K562 (cell line): ENCODE measurements around the gene SIX3. TPM values are rescaled to one million over a fixed set of nuclear protein-coding genes. Genes with fewer than 3 reads are reported as not detected.

Experiments used
- ATAC-seq: fragments of 200-7000 bp; cut with Tn5 transposase; 3 replicates; pipeline ENCODE4 v1.9.1; 2020; ENCODE audit warnings: moderate library complexity
- BruUV-seq: library from RNA; stranded (reverse); fragments of 400-500 nt; replicated peaks from 2 replicates; lab custom pipeline; 2021; lab: Mats Ljungman, UMichigan
- CTCF ChIA-PET: fragments of 300-600 bp; formaldehyde crosslinking; extraction: SDS; loops from one replicate; lab custom pipeline; 2021; ENCODE audit warnings: low intra/inter-chr PET ratio; lab: Yijun Ruan, JAX
- POLR2A ChIA-PET: fragments of 300-600, 350-650 bp; sonication (Branson Sonifier 250); formaldehyde crosslinking; extraction: SDS; loops from one replicate; lab custom pipeline; 2021; ENCODE audit warnings: antibody characterized with exemption, inconsistent platforms; lab: Yijun Ruan, JAX
- DNase-seq, 4 experiments: peaks; one replicate each; pipeline versions ENCODE4 v3.0.0 to v3.0.0-alpha.2; 2011 to 2018; ENCODE audit warnings: low spot score in 3 of 4, mixed read lengths in 3 of 4; ENCODE audit errors: extremely low read depth in 1 of 4
- FAIRE-seq: peaks from 2 replicates; lab custom pipeline; 2011; peaks lifted over from hg19 to GRCh38; lab: Jason Lieb, UNC
- H2AFZ ChIP-seq: 2 replicates; pipeline ENCODE4 v1.6.0; 2011; ENCODE audit warnings: low read depth, low read length, control low read depth, inconsistent platforms
- H3K27ac ChIP-seq: fragments of 200-600 bp; 3 replicates; pipeline ENCODE4 v1.8.0; 2011; ENCODE audit warnings: low read depth, mild to moderate bottlenecking, control low read depth, inconsistent platforms, low read length, moderate library complexity, mixed read lengths; ENCODE audit errors: extremely low read depth
- H3K27me3 ChIP-seq, 2 experiments: fragments of 300-600 bp in 1 of 2; 2 replicates in 1 of 2; 3 replicates in 1 of 2; pipeline versions ENCODE4 v1.6.0 to v1.8.0; 2011; ENCODE audit warnings: inconsistent platforms in 2 of 2, low read length in 2 of 2, mild to moderate bottlenecking in 1 of 2, mixed read lengths in 1 of 2, moderate library complexity in 1 of 2; ENCODE audit not compliant: control insufficient read depth in 2 of 2, insufficient read depth in 2 of 2
- H3K36me3 ChIP-seq: fragments of 300-600 bp; 3 replicates; pipeline ENCODE4 v1.8.0; 2011; ENCODE audit warnings: mild to moderate bottlenecking, low read length, inconsistent platforms; ENCODE audit not compliant: control insufficient read depth, insufficient read depth
- H3K4me1 ChIP-seq, 2 experiments: fragments of 200-600 bp in 1 of 2; replicated peaks in 1 of 2; 2 replicates in 1 of 2; 3 replicates in 1 of 2; pipeline versions ENCODE4 v1.5.1 to v1.8.0; 2011; ENCODE audit warnings: inconsistent platforms in 2 of 2, low read length in 2 of 2, mild to moderate bottlenecking in 1 of 2, mixed read lengths in 1 of 2, moderate library complexity in 1 of 2; ENCODE audit not compliant: control insufficient read depth in 2 of 2, insufficient read depth in 2 of 2
- H3K4me2 ChIP-seq: 2 replicates; pipeline ENCODE4 v1.6.1; 2011; ENCODE audit warnings: low read length, control low read depth, inconsistent platforms, mixed read lengths; ENCODE audit not compliant: insufficient read depth
- H3K4me3 ChIP-seq: fragments of 200-600 bp; sonication (generic), shearing (Covaris generic); 2 replicates; pipeline ENCODE4 v1.5.1; 2016; ENCODE audit warnings: control low read depth, inconsistent platforms
- H3K79me2 ChIP-seq: fragments of 200-600 bp; 3 replicates; pipeline ENCODE4 v1.8.0; 2011; ENCODE audit warnings: low read length, inconsistent platforms; ENCODE audit not compliant: control insufficient read depth, insufficient read depth
- H3K9ac ChIP-seq, 2 experiments: 2 replicates each; pipeline versions ENCODE4 v1.6.0 to v1.6.1; 2011; ENCODE audit warnings: low read depth in 2 of 2, low read length in 2 of 2, control low read depth in 1 of 2, inconsistent platforms in 1 of 2, mild to moderate bottlenecking in 1 of 2, mixed read lengths in 1 of 2; ENCODE audit not compliant: insufficient read depth in 1 of 2
- H3K9me1 ChIP-seq: one replicate; pipeline ENCODE4 v1.6.0; 2011; ENCODE audit warnings: inconsistent platforms, mild to moderate bottlenecking, low read length, moderate library complexity; ENCODE audit not compliant: control insufficient read depth, insufficient read depth
- H3K9me3 ChIP-seq: replicated peaks from 2 replicates; pipeline ENCODE4 v1.5.1; 2011; ENCODE audit warnings: low read depth, low read length, inconsistent platforms; ENCODE audit not compliant: control insufficient read depth, insufficient read depth
- H4K20me1 ChIP-seq: replicated peaks from 2 replicates; pipeline ENCODE4 v1.6.1; 2011; ENCODE audit warnings: low read length, inconsistent platforms, mixed read lengths; ENCODE audit not compliant: control insufficient read depth, insufficient read depth
- KAT2B ChIP-seq: IDR thresholded peaks from one replicate; pipeline ENCODE4 v1.6.1; 2012; ENCODE audit warnings: low read depth, mild to moderate bottlenecking, control low read depth, inconsistent platforms, low read length, moderate library complexity
- PRPF4 ChIP-seq: fragments of 200-400 bp; formaldehyde crosslinking; IDR thresholded peaks from one replicate; pipeline ENCODE4 v1.6.1; 2017; ENCODE audit warnings: low read length, low read depth, mild to moderate bottlenecking; ENCODE audit not compliant: insufficient read depth, poor library complexity, severe bottlenecking
- RBM39 ChIP-seq: fragments of 200-400 bp; formaldehyde crosslinking; optimal IDR thresholded peaks from 2 replicates; pipeline ENCODE3; 2018; ENCODE audit warnings: low read depth, low read length
- TAL1 ChIP-seq: fragments of 450-650 bp; IDR thresholded peaks from 2 replicates; pipeline ENCODE4 v1.6.1; 2016; ENCODE audit warnings: mild to moderate bottlenecking
- ZNF699 ChIP-seq: fragments of 250-450 bp; sonication (Bioruptor Pico); IDR thresholded peaks from 2 replicates; pipeline ENCODE4 v1.8.0; 2021; ENCODE audit warnings: mild to moderate bottlenecking, moderate library complexity; ENCODE audit not compliant: insufficient replicate concordance
- WGBS: fragments of 100-300 bp; shearing (Covaris generic); methylation state at CpG from one replicate; pipeline ENCODE4 v1.1.6; 2016; ENCODE audit warnings: low coverage, mixed read lengths; ENCODE audit not compliant: insufficient coverage; ENCODE audit errors: missing lambda C conversion rate; 5-methylcytosine and 5-hydroxymethylcytosine counted together
- in situ Hi-C: fragments of 300-500 bp; cut with MboI; formaldehyde crosslinking; loops from 4 replicates; pipeline ENCODE4 v1.15.0; 2018; ENCODE audit warnings: inconsistent platforms, mixed read lengths
- intact Hi-C: fragments of 100-400 bp; cut with micrococcal nuclease; formaldehyde crosslinking; loops from 2 replicates; pipeline ENCODE4 v1.14.2; 2022
- polyA plus RNA-seq, 8 experiments: library from polyadenylated mRNA; depleted of rRNA in 4 of 8; stranded (reverse) in 5 of 8; unstranded in 3 of 8; fragments of >200 nt; fragmentation: Nextera tagmentation in 2 of 8; fragmentation: Illumina TruSeq in 1 of 8; extraction: Ambion mirVana in 2 of 8; extraction: Trizol in 1 of 8; gene quantifications; 2 replicates each; pipeline versions ENCODE4 v1.2.1 to v1.2.3, GENCODE V29; 2011 to 2014; ENCODE audit warnings: inconsistent platforms in 1 of 8, missing spikeins in 1 of 8
- total RNA-seq, 7 experiments: library from RNA; depleted of rRNA in 6 of 7; stranded (reverse); fragments of >200 nt in 6 of 7; fragmentation: Illumina TruSeq in 2 of 7; extraction: Trizol in 2 of 7; gene quantifications; 2 replicates each; pipeline versions ENCODE4 v1.2.1 to v1.2.3, GENCODE V29; 2011 to 2021; ENCODE audit warnings: low replicate concordance in 1 of 7
- TF ChIP-seq, protein P1 (sequence below): fragments of 250-450 bp; sonication (Bioruptor Pico); IDR thresholded peaks from 2 replicates; pipeline ENCODE4 v1.8.0; 2021; ENCODE audit warnings: borderline replicate concordance, mild to moderate bottlenecking, moderate library complexity; ENCODE audit not compliant: poor library complexity, severe bottlenecking
- TF ChIP-seq, protein P2 (sequence below), 2 experiments: fragments of 450-650 bp; IDR thresholded peaks; 2 replicates each; pipeline ENCODE4 v1.6.1; 2016
- TF ChIP-seq, protein P3 (sequence below), 2 experiments: fragments of 450-650 bp in 1 of 2; sonication (generic) in 1 of 2; formaldehyde crosslinking; conservative IDR thresholded peaks; 2 replicates each; pipeline versions ENCODE4 v1.4.0 to v1.8.1; 2020 to 2022; ENCODE audit warnings: mild to moderate bottlenecking in 1 of 2, missing genetic modification reagents in 1 of 2
- TF ChIP-seq, protein P4 (sequence below): fragments of 250-450 bp; sonication (Bioruptor Pico); IDR thresholded peaks from 2 replicates; pipeline ENCODE4 v1.4.0; 2020; ENCODE audit warnings: mild to moderate bottlenecking, moderate library complexity

SIX3 gene
- total and polyA plus RNA-seq, 9 of the 15 experiments (the other 6 are each of a cell fraction or from before 2014, with no cell fraction given): not detected

DNA sequence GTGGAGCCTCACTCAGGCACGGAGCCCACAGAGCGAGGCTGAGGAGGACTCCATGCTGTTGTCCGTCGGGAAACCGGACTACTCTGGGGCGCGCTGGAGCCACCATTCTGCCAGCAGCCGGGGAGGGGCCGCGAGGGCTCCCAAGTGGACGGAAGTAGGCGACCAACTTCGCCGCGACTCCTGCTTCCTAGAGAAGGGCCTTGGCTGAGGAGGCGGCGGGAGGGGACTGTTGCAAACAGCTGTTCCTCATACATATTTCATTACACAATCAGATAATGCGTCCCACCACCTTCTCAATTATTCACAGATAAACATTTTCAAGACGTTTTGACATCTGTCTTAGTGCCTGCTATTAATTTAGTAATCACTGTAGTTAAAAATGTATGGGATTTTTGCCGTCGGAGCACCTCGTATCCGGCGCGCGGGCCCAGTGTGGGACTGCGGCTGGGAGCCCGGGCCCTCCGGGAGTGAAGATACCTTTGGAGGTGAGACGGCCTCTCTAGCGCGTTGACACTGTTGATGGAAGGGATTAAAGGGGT, 11.7 kb upstream of the SIX3 start:
- TF ChIP-seq PRPF4 (no peak), ZNF699 (CRISPR knock-in tag) (no peak), TAL1 (no peak), KAT2B (no peak), RBM39 (no peak)
- TF ChIP-seq, protein P1, sequence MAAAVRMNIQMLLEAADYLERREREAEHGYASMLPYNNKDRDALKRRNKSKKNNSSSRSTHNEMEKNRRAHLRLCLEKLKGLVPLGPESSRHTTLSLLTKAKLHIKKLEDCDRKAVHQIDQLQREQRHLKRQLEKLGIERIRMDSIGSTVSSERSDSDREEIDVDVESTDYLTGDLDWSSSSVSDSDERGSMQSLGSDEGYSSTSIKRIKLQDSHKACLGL (CRISPR knock-in tag): no peak
- TF ChIP-seq, protein P2, sequence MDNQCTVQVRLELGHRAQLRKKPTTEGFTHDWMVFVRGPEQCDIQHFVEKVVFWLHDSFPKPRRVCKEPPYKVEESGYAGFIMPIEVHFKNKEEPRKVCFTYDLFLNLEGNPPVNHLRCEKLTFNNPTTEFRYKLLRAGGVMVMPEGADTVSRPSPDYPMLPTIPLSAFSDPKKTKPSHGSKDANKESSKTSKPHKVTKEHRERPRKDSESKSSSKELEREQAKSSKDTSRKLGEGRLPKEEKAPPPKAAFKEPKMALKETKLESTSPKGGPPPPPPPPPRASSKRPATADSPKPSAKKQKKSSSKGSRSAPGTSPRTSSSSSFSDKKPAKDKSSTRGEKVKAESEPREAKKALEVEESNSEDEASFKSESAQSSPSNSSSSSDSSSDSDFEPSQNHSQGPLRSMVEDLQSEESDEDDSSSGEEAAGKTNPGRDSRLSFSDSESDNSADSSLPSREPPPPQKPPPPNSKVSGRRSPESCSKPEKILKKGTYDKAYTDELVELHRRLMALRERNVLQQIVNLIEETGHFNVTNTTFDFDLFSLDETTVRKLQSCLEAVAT (IDR thresholded peaks at IDR 0.05): no peak
- TF ChIP-seq, protein P3, sequence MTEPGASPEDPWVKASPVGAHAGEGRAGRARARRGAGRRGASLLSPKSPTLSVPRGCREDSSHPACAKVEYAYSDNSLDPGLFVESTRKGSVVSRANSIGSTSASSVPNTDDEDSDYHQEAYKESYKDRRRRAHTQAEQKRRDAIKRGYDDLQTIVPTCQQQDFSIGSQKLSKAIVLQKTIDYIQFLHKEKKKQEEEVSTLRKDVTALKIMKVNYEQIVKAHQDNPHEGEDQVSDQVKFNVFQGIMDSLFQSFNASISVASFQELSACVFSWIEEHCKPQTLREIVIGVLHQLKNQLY (CRISPR knock-in tag; conservative IDR thresholded peaks at IDR 0.05): no peak
- TF ChIP-seq, protein P4, sequence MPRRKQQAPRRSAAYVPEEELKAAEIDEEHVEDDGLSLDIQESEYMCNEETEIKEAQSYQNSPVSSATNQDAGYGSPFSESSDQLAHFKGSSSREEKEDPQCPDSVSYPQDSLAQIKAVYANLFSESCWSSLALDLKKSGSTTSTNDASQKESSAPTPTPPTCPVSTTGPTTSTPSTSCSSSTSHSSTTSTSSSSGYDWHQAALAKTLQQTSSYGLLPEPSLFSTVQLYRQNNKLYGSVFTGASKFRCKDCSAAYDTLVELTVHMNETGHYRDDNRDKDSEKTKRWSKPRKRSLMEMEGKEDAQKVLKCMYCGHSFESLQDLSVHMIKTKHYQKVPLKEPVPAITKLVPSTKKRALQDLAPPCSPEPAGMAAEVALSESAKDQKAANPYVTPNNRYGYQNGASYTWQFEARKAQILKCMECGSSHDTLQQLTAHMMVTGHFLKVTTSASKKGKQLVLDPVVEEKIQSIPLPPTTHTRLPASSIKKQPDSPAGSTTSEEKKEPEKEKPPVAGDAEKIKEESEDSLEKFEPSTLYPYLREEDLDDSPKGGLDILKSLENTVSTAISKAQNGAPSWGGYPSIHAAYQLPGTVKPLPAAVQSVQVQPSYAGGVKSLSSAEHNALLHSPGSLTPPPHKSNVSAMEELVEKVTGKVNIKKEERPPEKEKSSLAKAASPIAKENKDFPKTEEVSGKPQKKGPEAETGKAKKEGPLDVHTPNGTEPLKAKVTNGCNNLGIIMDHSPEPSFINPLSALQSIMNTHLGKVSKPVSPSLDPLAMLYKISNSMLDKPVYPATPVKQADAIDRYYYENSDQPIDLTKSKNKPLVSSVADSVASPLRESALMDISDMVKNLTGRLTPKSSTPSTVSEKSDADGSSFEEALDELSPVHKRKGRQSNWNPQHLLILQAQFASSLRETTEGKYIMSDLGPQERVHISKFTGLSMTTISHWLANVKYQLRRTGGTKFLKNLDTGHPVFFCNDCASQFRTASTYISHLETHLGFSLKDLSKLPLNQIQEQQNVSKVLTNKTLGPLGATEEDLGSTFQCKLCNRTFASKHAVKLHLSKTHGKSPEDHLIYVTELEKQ (CRISPR knock-in tag): no peak
- no TSS peak for BruUV-seq
- Histone ChIP-seq H3K27me3 (peaks cover 38 to 68% of the 10 kb centered on the region in 2 experiments; a peak in 4 of 5 replicates), H2AFZ (no peak overlapping the region), H3K9ac (no peak overlapping the region), H3K79me2 (no peaks in the 10 kb centered on the region), H3K4me2 (no peak overlapping the region), H3K9me1 (no peaks in the 10 kb centered on the region), H4K20me1 (no peaks in the 10 kb centered on the region), H3K9me3 (no peaks in the 10 kb centered on the region), H3K36me3 (no peaks in the 10 kb centered on the region), H3K4me3 (no peak overlapping the region), H3K27ac (no peak overlapping the region), H3K4me1 (peaks cover 0 to 6% of the 10 kb centered on the region in 2 experiments; a peak in 2 of 5 replicates)
- intact Hi-C loops (no loop called here), in situ Hi-C loops (no loop called here)
- ATAC-seq: no peak
- DNase-seq: no peak
- no peak for FAIRE-seq
- CTCF ChIA-PET: no interaction called here
- 34% methylated on average over 32 of the region's 32 CpGs for WGBS
- POLR2A ChIA-PET: no interaction called here
